GM19455 (cell line): ENCODE results near the gene ZNF648.
"Not testable (repeated sequence)": the region's sequence is repeated elsewhere in the genome, so short reads cannot be mapped to it uniquely, and the experiment has no call there.

ENCODE experiments used
- ATAC-seq: cut with Tn5 transposase; IDR thresholded peaks from one replicate; pipeline ENCODE4 v1.9.1; 2021; ENCODE audit not compliant: unreplicated experiment

The ZNF648 gene, protein sequence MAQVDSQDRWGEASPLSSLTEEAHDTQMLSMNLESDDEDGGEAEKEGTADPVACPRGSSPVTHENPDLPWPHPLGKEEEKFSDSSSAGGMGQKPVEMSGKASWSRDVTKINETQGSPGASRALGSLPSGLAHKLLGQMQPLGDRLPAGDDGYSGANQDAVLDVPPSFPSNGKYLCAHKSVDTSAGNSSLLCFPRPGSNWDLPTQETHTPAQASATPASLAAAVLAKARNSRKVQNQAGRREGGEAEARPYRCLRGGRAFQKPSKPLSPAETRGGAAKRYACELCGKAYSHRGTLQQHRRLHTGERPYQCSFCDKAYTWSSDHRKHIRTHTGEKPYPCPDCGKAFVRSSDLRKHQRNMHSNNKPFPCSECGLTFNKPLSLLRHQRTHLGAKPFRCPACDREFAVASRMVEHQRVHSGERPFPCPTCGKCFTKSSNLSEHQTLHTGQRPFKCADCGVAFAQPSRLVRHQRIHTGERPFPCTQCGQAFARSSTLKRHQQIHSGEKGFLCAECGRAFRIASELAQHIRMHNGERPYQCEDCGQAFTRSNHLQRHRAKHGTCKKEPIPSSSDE

GRCh38 chr1:182061594-182061993 is at the start of gene ZNF648:
Gene ZNF648 (minus strand): TSS chr1:182061712. CDS start chr1:182058010, 3,702 bp downstream.
- ATAC-seq, result no peak

DNA sequence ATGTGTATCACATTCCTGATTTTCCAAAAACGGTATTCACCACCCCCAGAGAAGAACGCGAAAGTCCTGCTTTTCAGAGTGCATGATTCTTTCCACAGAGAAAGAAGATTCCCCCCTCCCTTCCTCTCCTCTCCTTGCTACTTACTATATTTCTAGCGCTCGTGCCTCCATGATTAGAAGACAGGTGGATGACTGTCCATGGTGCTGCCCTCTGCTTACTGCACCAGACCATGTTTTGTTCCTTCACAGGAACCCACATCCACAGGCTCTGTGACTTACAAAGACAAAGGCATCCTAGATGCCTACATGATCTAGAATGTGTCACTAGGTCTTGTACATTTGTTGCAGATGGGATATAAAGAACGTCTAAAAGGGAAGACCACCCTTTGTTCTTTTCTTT is 49.1 kb upstream of the ZNF648 start:
- no peak for ATAC-seq

DNA sequence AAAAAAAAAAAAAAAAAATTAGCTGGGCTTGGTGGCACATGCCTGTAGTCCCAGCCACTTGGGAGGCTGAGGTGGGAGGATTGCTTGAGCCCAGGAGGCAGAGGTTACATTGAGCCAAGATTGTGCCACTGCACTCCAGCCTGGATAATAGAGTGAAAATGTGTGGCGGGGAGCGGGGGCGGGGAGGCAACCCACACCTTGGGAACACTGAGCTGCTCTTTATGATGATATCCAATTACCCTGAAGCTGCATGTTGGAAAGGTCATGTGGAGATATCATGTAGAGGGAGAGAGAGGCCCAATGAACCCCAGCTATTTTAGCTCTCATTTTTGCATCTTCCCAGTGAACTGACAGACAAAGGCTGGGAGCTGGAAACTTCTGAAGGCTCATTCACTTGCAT is 48.3 kb upstream of the ZNF648 start:
- ATAC-seq, result no peak

GRCh38 chr1:182107209-182107608 is 45.7 kb upstream of the ZNF648 start:
- ATAC-seq, result no peak

DNA sequence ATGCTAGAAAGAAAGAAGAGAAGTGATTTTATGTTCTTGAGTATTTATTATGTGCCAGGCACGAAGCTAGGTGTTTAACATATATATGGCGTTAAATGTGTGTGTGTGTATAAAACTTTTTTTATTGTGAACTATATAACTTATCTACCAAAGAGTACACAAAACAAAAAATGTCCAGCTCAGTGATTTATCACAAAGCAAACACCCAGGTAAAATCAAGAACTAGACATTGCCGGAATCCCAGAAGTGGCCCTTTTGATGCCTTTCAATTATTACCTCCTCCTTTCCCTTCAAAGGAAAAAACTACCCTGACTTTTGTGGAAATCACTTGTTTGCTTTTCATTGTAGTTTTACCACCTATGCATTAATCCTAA is 40.5 kb upstream of the ZNF648 start:
- no peak for ATAC-seq

GRCh38 chr1:182101415-182102042 is 40.0 kb upstream of the ZNF648 start:
- no peak for ATAC-seq

DNA sequence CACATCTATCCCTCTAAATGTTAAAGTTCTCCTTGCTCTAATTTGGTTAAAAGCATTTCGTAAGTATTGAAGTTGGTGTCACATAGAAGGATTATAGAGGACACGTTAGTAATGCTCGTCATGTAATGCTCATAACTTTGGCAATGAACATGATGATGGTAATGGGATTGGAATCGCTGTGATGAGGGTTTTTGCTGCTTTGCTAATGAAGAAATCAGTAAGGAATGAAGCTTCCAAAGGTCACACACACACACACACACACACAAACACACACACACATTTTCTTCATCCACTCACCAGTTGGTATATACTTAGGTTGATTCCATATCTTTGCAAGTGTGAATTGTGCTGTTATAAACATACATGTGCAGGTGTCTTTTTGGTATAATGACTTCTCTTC is 36.8 kb upstream of the ZNF648 start:
- ATAC-seq, result no peak

DNA sequence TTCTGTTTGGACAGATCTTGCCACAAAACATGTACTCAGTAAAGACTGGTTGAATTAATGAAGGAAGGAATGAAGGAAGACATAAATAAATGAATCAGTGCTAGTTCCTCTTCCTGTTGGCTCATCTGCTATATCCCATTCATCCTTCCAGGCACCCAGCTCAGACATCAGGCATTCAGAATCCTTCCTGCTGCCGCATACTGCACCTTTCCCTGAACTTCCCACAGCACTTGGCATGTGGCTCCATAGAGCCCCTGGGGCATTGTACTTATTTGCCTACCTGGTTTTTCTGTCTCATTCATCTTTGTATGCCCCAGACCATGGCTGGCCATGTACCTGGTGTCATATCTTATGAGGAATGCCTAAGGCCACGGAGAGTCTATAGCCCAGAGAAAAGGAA is 34.4 kb upstream of the ZNF648 start:
- no peak for ATAC-seq

GRCh38 chr1:182094514-182095005 is 33.0 kb upstream of the ZNF648 start:
- not testable (repeated sequence) for ATAC-seq

DNA sequence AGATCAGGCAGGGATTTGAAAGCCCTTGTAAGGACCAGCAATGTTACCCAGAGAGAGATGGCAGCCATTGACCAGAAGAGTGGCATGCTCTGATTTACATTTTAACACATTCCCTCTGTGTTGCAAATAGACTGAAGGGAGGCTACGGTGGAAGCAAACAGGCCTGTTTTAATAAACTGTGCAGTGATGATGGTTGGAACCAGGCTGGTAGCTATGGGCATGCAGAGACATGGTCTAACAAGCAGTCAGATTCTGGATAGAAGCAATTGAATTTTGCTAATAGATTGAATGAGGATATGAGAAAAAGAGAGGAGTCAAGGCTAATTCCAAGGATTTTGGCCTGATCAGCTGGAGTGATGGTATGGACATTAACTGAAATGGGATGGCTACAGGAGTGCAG is 32.3 kb upstream of the ZNF648 start:
- no peak for ATAC-seq

- no peak for ATAC-seq
Measured at GRCh38 chr1:182092336-182092735, 30.8 kb upstream of the ZNF648 start.

- ATAC-seq, result no peak
Measured at GRCh38 chr1:182091083-182091482, 29.6 kb upstream of the ZNF648 start.

- ATAC-seq, result no peak
Measured at GRCh38 chr1:182087719-182088350, 26.3 kb upstream of the ZNF648 start.

DNA sequence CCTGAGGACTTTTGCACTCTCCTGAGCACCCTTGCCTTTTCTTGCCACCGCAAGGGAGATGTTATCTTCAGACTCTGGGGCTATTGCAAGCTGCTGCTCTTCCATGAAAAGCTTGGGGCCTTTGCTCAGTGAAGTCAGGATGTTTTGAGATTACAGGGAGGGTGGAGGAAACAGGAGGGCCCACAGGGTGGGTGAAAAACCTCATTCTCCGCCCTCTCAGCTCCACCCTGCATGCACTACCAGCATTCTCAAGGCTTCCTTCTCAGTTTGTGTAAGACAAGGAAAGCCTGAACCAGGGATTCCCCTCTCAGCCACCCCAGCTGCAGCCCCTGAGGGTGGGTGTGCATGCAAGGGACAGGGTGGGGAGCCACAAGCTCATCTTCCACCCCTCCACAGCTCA is 25.8 kb upstream of the ZNF648 start:
- no peak for ATAC-seq

- ATAC-seq, result no peak
Measured at GRCh38 chr1:182086620-182087019, 25.1 kb upstream of the ZNF648 start.

DNA sequence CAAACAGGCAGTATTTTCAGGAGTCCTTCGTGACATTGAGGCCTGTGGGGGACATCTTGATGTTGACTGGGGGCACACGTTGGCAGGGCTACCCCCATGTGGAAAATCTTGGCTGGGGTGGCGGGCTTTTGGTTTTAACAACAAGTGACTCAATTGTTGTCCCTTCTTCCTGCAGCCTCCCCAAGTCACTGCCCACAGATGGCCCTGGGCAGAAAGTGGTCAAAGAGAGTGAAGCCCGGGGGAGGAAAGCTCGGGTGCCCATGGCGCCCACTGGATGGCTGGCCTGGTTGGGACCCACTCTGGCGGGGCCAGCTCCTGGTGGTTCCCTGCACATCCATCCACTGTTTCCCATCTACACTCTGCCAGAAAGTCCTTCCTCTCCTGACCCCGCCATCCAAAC is 24.6 kb upstream of the ZNF648 start:
- ATAC-seq, result no peak

DNA sequence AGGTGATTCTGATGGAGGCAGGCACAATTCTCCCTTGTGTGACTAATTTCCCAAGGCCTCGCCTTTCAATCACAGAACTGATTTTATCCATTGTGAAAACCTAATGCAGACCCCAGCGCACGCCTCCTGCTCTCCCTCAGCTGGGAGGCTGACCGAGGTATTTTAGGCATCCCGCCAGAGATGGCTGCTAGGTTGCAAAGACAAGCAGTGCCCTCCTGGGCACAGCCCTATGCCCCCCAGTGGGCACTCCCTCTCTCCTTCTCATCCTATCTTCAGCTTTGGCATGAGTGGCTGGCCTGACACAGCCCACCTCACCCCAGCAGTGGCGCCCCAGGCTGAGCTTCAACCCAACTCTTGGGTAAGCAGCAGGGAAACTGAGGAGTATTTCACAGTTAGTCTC is 24.2 kb upstream of the ZNF648 start:
- ATAC-seq, result no peak

DNA sequence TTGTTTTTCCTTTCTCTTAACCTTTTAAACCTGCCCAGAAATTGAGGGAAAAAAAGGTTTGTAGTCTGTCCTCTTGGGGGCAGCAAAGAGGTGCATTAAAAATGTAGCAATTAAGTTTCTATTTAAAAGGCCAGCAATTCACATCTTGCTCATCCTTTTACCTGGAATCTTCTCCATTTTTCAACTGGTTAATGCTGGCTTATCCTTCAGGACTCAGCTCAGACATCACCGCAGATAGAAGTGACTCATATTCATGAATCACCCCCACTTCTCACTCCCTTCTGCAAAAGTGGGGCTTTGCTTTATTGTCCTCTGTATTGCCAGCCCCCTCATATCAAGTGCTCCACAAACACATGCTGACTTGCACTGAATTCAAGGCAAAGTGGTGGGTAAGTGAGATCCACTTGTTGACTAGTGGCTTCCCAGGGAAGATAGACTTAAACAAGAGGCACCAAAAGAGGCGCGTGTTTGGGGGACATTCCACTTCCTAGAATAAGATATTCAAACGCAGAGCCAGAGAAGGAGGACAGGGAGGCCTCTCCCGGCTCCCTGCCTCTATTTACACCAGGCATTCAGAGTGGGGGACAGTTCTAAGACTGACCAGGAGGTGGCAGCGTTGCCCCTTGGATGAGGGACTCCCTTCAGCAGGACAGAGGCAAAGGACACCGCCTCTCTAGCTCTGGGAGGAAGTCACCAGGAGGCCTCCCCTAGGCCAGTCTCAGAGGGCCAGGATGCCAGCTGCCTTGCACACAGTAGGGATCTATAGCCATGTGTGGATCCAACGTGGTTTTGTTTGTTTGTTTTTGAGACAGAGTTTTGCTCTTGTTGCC is 23.2 kb upstream of the ZNF648 start:
- no peak for ATAC-seq

- no peak for ATAC-seq
Measured at GRCh38 chr1:182083851-182084486, 22.5 kb upstream of the ZNF648 start.

GRCh38 chr1:182080955-182081582 is 19.6 kb upstream of the ZNF648 start:
- ATAC-seq, result no peak
